Osteoblast (primary cell): ENCODE data around the gene STX16. TPM values are rescaled to one million over a fixed set of nuclear protein-coding genes. Genes with fewer than 3 reads are reported as not detected.

Experiments
- DNase-seq: peaks from one replicate; pipeline ENCODE4 v3.0.0; 2011; ENCODE audit warnings: low spot score, mixed read lengths; ENCODE audit not compliant: insufficient read length; ENCODE audit errors: missing footprints
- H2AFZ ChIP-seq: 2 replicates; pipeline ENCODE4 v1.6.0; 2011; ENCODE audit warnings: mild to moderate bottlenecking, low read length
- H3K27ac ChIP-seq: 2 replicates; pipeline ENCODE4 v1.5.1; 2011; ENCODE audit warnings: mild to moderate bottlenecking, low read depth, low read length, moderate library complexity
- H3K27me3 ChIP-seq: 2 replicates; pipeline ENCODE4 v1.6.0; 2012; ENCODE audit warnings: mild to moderate bottlenecking, control low read depth, inconsistent platforms, low read length, moderate library complexity; ENCODE audit not compliant: insufficient read depth
- H3K36me3 ChIP-seq: 2 replicates; pipeline ENCODE4 v1.5.1; 2011; ENCODE audit warnings: mild to moderate bottlenecking, low read length, control low read depth, moderate library complexity; ENCODE audit not compliant: insufficient read depth
- H3K4me1 ChIP-seq: 2 replicates; pipeline ENCODE4 v1.5.1; 2011; ENCODE audit warnings: mild to moderate bottlenecking, low read length, control low read depth, moderate library complexity; ENCODE audit not compliant: insufficient read depth
- H3K4me2 ChIP-seq: 2 replicates; pipeline ENCODE4 v1.6.0; 2011; ENCODE audit warnings: mild to moderate bottlenecking, low read length; ENCODE audit not compliant: insufficient read depth
- H3K4me3 ChIP-seq: fragments of 200-600 bp; sonication (generic); 3 replicates; pipeline ENCODE4 v1.5.1; 2012; ENCODE audit warnings: mild to moderate bottlenecking, low read length, inconsistent platforms; ENCODE audit not compliant: insufficient read depth
- H3K79me2 ChIP-seq: 2 replicates; pipeline ENCODE4 v1.6.0; 2012; ENCODE audit warnings: mild to moderate bottlenecking, low read length, control low read depth, inconsistent platforms; ENCODE audit not compliant: insufficient read depth
- H3K9me3 ChIP-seq: 2 replicates; pipeline ENCODE4 v1.5.1; 2011; ENCODE audit warnings: low read depth, low read length, control low read depth
- H4K20me1 ChIP-seq: 2 replicates; pipeline ENCODE4 v1.6.0; 2012; ENCODE audit warnings: mild to moderate bottlenecking, low read length, control low read depth; ENCODE audit not compliant: insufficient read depth
- total RNA-seq: library from RNA; depleted of rRNA; stranded (reverse); fragments of >200 nt; gene quantifications from 2 replicates; pipeline ENCODE4 v1.2.3, GENCODE V29; 2012
- TF ChIP-seq, protein P1 (sequence below): IDR thresholded peaks from 2 replicates; pipeline ENCODE4 v1.5.1; 2011; ENCODE audit warnings: mild to moderate bottlenecking, low read depth, low read length, moderate library complexity; ENCODE audit errors: extremely low read depth

The STX16 gene
- total RNA-seq, 1 donor = 28.6 TPM

DNA sequence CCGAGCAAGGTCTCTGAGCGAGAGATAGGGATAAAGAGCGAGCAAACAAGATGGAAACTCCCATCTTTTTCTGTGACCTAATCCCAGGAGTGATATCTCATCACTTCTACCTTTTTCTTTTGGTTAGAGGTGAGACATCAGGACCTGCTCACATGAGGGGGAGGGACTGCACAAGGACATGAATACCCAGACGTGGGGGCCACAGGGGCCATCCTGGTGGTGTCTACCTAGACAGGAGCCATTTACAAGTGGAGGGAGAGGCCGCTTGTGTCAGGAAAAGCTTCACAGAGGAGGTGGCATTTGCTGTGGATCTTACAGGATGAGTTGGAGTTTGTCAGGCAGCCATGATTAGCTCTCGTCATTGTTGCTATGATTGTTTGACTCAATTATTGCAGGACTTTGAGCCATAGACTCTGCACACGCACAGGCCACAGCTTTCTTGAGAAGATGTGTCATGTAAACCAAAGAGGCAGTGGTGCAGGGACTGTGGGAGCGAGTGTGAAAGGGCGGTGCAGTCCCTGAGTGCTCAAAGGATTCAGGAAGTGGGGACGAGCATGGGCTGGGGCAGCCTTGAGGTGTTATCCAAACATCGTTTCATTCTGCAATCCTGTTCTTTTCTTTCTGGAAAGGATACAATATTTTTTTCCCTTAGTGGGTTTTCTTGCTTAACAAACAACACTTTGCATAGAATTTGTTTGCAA, 49.2 kb downstream of the STX16 start:
- H3K9me3 ChIP-seq = no peaks in the 10 kb centered on the region
- no peaks in the 10 kb centered on the region for H3K4me1 ChIP-seq
- peak; percentile 94 for DNase-seq
- no peaks in the 10 kb centered on the region for H4K20me1 ChIP-seq
- TF ChIP-seq, protein P1, sequence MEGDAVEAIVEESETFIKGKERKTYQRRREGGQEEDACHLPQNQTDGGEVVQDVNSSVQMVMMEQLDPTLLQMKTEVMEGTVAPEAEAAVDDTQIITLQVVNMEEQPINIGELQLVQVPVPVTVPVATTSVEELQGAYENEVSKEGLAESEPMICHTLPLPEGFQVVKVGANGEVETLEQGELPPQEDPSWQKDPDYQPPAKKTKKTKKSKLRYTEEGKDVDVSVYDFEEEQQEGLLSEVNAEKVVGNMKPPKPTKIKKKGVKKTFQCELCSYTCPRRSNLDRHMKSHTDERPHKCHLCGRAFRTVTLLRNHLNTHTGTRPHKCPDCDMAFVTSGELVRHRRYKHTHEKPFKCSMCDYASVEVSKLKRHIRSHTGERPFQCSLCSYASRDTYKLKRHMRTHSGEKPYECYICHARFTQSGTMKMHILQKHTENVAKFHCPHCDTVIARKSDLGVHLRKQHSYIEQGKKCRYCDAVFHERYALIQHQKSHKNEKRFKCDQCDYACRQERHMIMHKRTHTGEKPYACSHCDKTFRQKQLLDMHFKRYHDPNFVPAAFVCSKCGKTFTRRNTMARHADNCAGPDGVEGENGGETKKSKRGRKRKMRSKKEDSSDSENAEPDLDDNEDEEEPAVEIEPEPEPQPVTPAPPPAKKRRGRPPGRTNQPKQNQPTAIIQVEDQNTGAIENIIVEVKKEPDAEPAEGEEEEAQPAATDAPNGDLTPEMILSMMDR = no peak
- no peak overlapping the region for H2AFZ ChIP-seq
- no peak overlapping the region for H3K4me2 ChIP-seq
- no peak overlapping the region for H3K4me3 ChIP-seq
- no peaks in the 10 kb centered on the region for H3K79me2 ChIP-seq
- peak overlapping the region; percentile 57 for H3K27ac ChIP-seq
- peaks cover 52% of the 10 kb centered on the region for H3K36me3 ChIP-seq
- H3K27me3 ChIP-seq = no peaks in the 10 kb centered on the region

DNA sequence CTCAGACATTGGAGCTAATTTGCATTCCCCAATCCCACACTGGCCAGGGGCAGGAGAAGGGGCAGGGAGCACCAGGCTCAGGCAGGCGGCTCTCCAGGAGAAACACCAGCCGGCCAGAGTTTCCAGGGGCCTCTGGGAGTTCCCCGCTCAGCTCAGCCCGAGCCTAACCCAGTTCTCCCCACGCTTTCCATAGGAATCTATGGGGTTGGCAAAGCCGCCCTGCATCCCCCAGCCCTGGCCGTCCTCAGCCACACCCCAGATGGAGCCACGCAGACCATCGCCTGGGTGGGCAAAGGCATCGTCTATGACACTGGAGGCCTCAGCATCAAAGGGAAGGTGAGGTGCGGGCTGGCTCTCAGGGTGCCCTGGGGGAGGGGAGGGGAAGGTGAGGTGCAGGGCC, 49.7 kb downstream of the STX16 start:
- Histone ChIP-seq H4K20me1 (peaks cover 2% of the 10 kb centered on the region), H3K4me1 (no peaks in the 10 kb centered on the region), H2AFZ (no peak overlapping the region), H3K27me3 (no peaks in the 10 kb centered on the region), H3K4me3 (no peak overlapping the region), H3K36me3 (peaks cover 52% of the 10 kb centered on the region), H3K27ac (peak overlapping the region; percentile 57), H3K9me3 (no peaks in the 10 kb centered on the region), H3K4me2 (no peak overlapping the region), H3K79me2 (no peaks in the 10 kb centered on the region)
- TF ChIP-seq, protein P1 = no peak
- no peak for DNase-seq

GRCh38 chr20:58701431-58702160, 50.5 kb downstream of the STX16 start:
- TF ChIP-seq, protein P1 = no peak
- DNase-seq = peak; percentile 48
- Histone ChIP-seq H3K79me2 (no peaks in the 10 kb centered on the region), H4K20me1 (peaks cover 2% of the 10 kb centered on the region), H3K36me3 (peaks cover 52% of the 10 kb centered on the region), H3K4me1 (no peaks in the 10 kb centered on the region), H3K27ac (no peak overlapping the region), H3K27me3 (no peaks in the 10 kb centered on the region), H2AFZ (no peak overlapping the region), H3K4me3 (no peak overlapping the region), H3K9me3 (no peaks in the 10 kb centered on the region), H3K4me2 (no peak overlapping the region)

GRCh38 chr20:58702161-58702510, 51.1 kb downstream of the STX16 start:
- TF ChIP-seq, protein P1 = no peak
- peaks cover 2% of the 10 kb centered on the region for H4K20me1 ChIP-seq
- no peak overlapping the region for H3K4me2 ChIP-seq
- peak; percentile 81 for DNase-seq
- H3K27me3 ChIP-seq = no peaks in the 10 kb centered on the region
- H2AFZ ChIP-seq = no peak overlapping the region
- H3K36me3 ChIP-seq = peaks cover 47% of the 10 kb centered on the region
- H3K27ac ChIP-seq = no peak overlapping the region
- no peaks in the 10 kb centered on the region for H3K9me3 ChIP-seq
- no peaks in the 10 kb centered on the region for H3K4me1 ChIP-seq
- H3K79me2 ChIP-seq = no peaks in the 10 kb centered on the region
- H3K4me3 ChIP-seq = no peak overlapping the region
